Left ventricle myocardium inferior (tissue), 1 donor: ENCODE measurements around the gene ATPAF2. TPM values are rescaled to one million over a fixed set of nuclear protein-coding genes. Genes with fewer than 3 reads are reported as not detected.

ENCODE experiments used
- DNase-seq: peaks from one replicate; pipeline ENCODE4 v3.0.0-alpha.2; 2020
- H3K27ac ChIP-seq: fragments of 200-600 bp; replicated peaks from 2 replicates; pipeline ENCODE4 v1.8.0; 2021
- H3K27me3 ChIP-seq: fragments of 200-600 bp; 2 replicates; pipeline ENCODE4 v1.8.0; 2021; ENCODE audit warnings: low read depth
- H3K36me3 ChIP-seq: fragments of 200-600 bp; 2 replicates; pipeline ENCODE4 v1.8.0; 2021
- H3K4me1 ChIP-seq: fragments of 200-600 bp; 2 replicates; pipeline ENCODE4 v1.8.0; 2021
- H3K4me3 ChIP-seq: fragments of 200-600 bp; 2 replicates; pipeline ENCODE4 v1.8.0; 2021; ENCODE audit warnings: mild to moderate bottlenecking, moderate library complexity
- H3K9me3 ChIP-seq: fragments of 200-600 bp; replicated peaks from 2 replicates; pipeline ENCODE4 v1.8.0; 2021
- CTCF ChIP-seq: fragments of 200-600 bp; IDR thresholded peaks from 2 replicates; pipeline ENCODE4 v1.8.0; 2021; ENCODE audit warnings: antibody characterized with exemption, mild to moderate bottlenecking, borderline replicate concordance
- intact Hi-C: fragments of 100-400 bp; cut with micrococcal nuclease; formaldehyde crosslinking; loops from one replicate; pipeline ENCODE4 v1.11.0; 2022
- total RNA-seq: library from RNA; stranded (reverse); fragmentation: NEBNext Ultra II Directional; extraction: Animal tissue kit (Norgen Biotek cat#: 25700); gene quantifications from one replicate; pipeline ENCODE4 v1.2.1, GENCODE V29; 2021
- donor health status: DM: no; HTN: yes; CAD: no; lungs with severe emphysema.

Gene ATPAF2
- total RNA-seq, 1 donor from 2014 or later: 37.5 TPM

DNA sequence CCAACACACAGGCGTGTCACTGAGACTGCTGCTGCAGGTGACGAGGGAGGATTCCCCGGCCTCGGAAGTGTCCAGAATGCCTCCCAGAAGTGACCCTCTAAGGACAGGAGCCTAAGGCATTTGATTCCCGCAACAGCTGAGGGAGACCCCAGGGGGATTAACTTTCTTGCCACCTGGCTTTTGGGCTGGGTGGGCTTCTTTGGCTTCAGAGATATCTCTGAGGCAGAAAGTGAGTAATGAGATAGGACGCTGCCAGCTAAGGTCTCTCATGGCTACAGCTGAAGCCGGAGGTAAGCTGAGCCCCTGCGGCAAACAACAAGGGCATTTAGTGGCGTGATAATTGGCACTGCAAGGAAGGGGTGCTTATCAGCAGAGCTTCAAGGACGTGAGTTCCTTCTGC is 49.4 kb downstream of the ATPAF2 start:
- Histone ChIP-seq H3K4me3 (no peak overlapping the region), H3K27ac (no peak overlapping the region), H3K4me1 (peaks cover 3% of the 10 kb centered on the region), H3K9me3 (no peaks in the 10 kb centered on the region), H3K36me3 (no peaks in the 10 kb centered on the region), H3K27me3 (no peaks in the 10 kb centered on the region)
- DNase-seq: no peak
- intact Hi-C loops: no loop called here
- TF ChIP-seq CTCF: no peak

- no peaks in the 10 kb centered on the region for H3K4me1 ChIP-seq
- TF ChIP-seq CTCF: no peak
- no peak for DNase-seq
- H3K27ac ChIP-seq: no peak overlapping the region
- intact Hi-C loops: no loop called here
- no peak overlapping the region for H3K4me3 ChIP-seq
- H3K9me3 ChIP-seq: no peaks in the 10 kb centered on the region
- H3K36me3 ChIP-seq: no peaks in the 10 kb centered on the region
- no peaks in the 10 kb centered on the region for H3K27me3 ChIP-seq
Observed at GRCh38 chr17:17989081-17989480, 49.9 kb downstream of the ATPAF2 start.

GRCh38 chr17:17988427-17988945 is 50.5 kb downstream of the ATPAF2 start:
- intact Hi-C loops: no loop called here
- no peak for TF ChIP-seq CTCF
- no peaks in the 10 kb centered on the region for H3K4me1 ChIP-seq
- H3K27me3 ChIP-seq: no peaks in the 10 kb centered on the region
- H3K36me3 ChIP-seq: no peaks in the 10 kb centered on the region
- H3K27ac ChIP-seq: no peak overlapping the region
- DNase-seq: no peak
- H3K4me3 ChIP-seq: no peak overlapping the region
- no peaks in the 10 kb centered on the region for H3K9me3 ChIP-seq

GRCh38 chr17:17987901-17988300 is 51.1 kb downstream of the ATPAF2 start:
- Histone ChIP-seq H3K27ac (no peak overlapping the region), H3K27me3 (no peaks in the 10 kb centered on the region), H3K9me3 (no peaks in the 10 kb centered on the region), H3K4me3 (no peak overlapping the region), H3K36me3 (no peaks in the 10 kb centered on the region), H3K4me1 (no peaks in the 10 kb centered on the region)
- no peak for DNase-seq
- intact Hi-C loops: no loop called here
- TF ChIP-seq CTCF: no peak

GRCh38 chr17:17987187-17987896 is 51.6 kb downstream of the ATPAF2 start:
- Histone ChIP-seq H3K4me1 (no peaks in the 10 kb centered on the region), H3K36me3 (no peaks in the 10 kb centered on the region), H3K4me3 (no peak overlapping the region), H3K9me3 (no peaks in the 10 kb centered on the region), H3K27ac (no peak overlapping the region), H3K27me3 (no peaks in the 10 kb centered on the region)
- TF ChIP-seq CTCF: no peak
- no peak for DNase-seq
- intact Hi-C loops: no loop called here
